Activated CD8-positive, alpha-beta memory T cell treated with anti-CD3 and anti-CD28 coated beads for 1 hour (primary cell): ENCODE data around the gene PRR29.

Experiments
- DNase-seq, 2 donors: peaks; one replicate each; pipeline ENCODE4 v3.0.0-alpha.2; 2020; ENCODE audit warnings: low read depth in 1 of 2; ENCODE audit errors: extremely low read depth in 1 of 2

The PRR29 gene

GRCh38 chr17:64038331-64039105, 40.4 kb downstream of the PRR29 start:
- no peak for DNase-seq

GRCh38 chr17:64039106-64039400, 40.9 kb downstream of the PRR29 start:
- DNase-seq = no peak

- DNase-seq = no peak
Measured at GRCh38 chr17:64040206-64040605, 42.1 kb downstream of the PRR29 start.

- DNase-seq = no peak
Measured at GRCh38 chr17:64041912-64042311, 43.8 kb downstream of the PRR29 start.

GRCh38 chr17:64042700-64043485, 44.7 kb downstream of the PRR29 start:
- DNase-seq = no peak

GRCh38 chr17:64045176-64045575, 47.0 kb downstream of the PRR29 start:
- DNase-seq = no peak

- DNase-seq = no peak
Measured at GRCh38 chr17:64048805-64049204, 50.7 kb downstream of the PRR29 start.

GRCh38 chr17:64051153-64051552, 53.0 kb downstream of the PRR29 start:
- no peak for DNase-seq

GRCh38 chr17:64053101-64053500, 55.0 kb downstream of the PRR29 start:
- DNase-seq = no peak
